Renal cortex interstitium (tissue), 11 donors: ENCODE measurements around the gene SOX10. TPM values are rescaled to one million over a fixed set of nuclear protein-coding genes. Genes with fewer than 3 reads are reported as not detected.

Experiments used
- DNase-seq, 11 donors: peaks; one replicate each; pipeline ENCODE4 v3.0.0-alpha.2; 2013; ENCODE audit warnings: low read depth in 9 of 11, low spot score in 4 of 11; ENCODE audit errors: extremely low read depth in 1 of 11
- polyA plus RNA-seq, 3 donors: library from polyadenylated mRNA; unstranded; fragments of 120-200 nt; gene quantifications; one replicate each; pipeline ENCODE4 v1.2.1, GENCODE V29; 2013; ENCODE audit not compliant: insufficient read length in 3 of 3

SOX10 gene
- polyA plus RNA-seq, 3 donors, result 0.70 to 1.3 (median 0.79) TPM

- DNase-seq, result no peak
Observed at GRCh38 chr22:38017939-38018885, 33.9 kb upstream of the SOX10 start.

DNA sequence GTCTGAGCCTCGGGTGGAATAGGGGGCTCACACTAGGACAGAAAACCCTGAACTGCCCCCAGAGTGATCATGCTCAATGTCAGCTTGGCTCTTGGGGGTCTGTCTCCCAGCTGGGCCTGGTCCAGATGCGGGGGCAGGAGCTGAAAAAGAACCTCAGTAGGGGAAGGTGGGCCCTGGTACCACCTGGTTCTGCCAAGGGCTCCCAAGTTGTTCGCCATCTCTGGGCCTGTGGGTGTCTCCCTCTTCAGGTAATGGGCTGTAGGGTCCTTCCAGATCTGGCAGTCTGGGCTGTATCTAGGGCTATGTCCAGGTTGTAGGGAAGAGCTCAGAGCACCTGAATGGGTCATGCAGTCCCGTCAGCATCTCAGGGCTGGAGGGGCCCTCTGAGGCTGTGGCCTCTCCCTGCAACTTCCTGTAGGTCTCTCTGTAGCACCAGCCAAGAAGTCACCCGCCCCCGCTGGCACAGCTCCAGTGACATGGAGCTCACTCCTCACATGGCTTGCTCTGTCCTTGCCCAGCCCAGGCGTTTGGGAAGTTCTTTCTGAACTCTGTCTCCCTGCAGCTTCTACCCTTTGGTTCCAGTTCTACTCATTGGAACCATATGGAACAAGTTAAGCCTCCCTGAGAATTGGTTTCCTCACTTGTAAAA lies 33.0 kb upstream of the SOX10 start:
- no peak for DNase-seq

GRCh38 chr22:38016182-38017151 lies 32.1 kb upstream of the SOX10 start:
- no peak for DNase-seq

GRCh38 chr22:38014083-38014482 lies 29.7 kb upstream of the SOX10 start:
- no peak for DNase-seq

GRCh38 chr22:38012604-38013072 lies 28.3 kb upstream of the SOX10 start:
- DNase-seq, result no peak

GRCh38 chr22:38009000-38009806 lies 24.8 kb upstream of the SOX10 start:
- no peak for DNase-seq

GRCh38 chr22:38007330-38007902 lies 23.1 kb upstream of the SOX10 start:
- DNase-seq, result no peak

GRCh38 chr22:38006906-38007305 lies 22.6 kb upstream of the SOX10 start:
- DNase-seq, result no peak

GRCh38 chr22:38005943-38006342 lies 21.6 kb upstream of the SOX10 start:
- no peak for DNase-seq

DNA sequence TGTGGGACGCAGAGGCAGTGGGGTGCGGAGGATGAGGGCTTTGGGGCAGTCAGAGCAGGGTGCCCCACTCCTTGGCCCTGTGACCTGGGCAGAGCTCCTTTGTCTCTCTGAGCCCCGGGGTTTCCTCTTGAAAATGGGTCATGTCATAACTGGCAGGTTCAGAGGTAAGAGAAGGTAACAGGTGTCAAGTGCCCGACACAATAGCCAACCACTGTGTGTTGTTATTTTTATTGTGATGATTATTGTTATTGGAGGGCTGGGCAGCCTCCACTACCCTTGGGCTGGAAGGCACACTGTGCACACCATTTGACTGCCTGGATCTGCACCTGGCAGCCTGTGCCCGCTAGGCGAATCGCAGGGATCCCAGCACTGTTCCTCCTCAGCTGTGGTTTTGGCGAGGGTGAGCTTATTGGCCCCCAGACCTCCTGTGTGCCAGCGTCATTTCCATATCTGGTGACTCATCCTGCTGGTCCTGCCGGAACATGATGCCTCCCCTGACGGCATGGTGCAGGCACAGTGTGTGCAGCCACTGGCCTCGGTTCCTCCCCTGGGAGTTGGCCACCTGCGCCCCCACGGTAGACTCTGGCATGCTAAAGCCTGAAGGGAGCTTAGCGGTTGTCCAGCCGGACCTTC lies 15.4 kb upstream of the SOX10 start:
- no peak for DNase-seq

DNA sequence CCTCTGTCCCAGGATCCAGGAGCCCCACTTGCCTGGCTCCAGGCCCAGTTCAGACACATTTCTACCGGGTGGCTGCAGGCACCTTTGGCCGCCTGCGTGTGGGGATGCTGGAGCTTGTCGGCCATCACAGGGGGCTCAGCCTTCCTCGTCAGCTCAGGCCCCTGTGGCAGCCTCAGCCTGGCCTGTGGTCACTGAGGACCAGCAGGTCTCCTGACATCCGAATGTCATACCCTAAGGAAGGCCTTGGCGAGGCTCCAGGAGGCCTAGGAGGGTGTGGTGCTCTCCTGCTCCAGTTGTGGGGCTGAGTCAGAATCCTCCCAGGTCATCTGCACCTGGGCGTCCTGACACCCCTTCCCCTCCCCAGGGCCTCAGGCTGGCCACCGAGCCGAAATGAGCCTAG lies 14.9 kb upstream of the SOX10 start:
- no peak for DNase-seq

DNA sequence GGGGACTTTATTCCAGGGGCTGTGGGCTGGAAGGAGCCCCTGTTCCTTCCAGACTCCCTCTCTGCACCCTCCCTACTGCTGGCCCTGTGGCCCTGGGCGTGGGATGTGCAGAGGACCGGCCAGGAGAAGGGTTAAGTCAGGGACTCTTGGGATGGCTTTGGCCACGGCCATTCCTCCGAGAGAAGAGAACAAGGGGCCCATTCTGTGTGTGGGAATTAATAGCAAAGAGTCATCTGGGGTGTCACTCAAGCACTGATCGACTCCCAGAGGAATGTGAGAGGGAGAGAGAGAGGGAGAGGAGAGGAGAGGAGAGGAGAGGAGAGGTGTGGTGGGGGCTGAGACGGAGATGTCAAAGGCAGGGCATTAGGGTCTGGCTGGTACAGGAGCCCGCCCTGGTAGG lies 14.2 kb upstream of the SOX10 start:
- DNase-seq, result no peak

DNA sequence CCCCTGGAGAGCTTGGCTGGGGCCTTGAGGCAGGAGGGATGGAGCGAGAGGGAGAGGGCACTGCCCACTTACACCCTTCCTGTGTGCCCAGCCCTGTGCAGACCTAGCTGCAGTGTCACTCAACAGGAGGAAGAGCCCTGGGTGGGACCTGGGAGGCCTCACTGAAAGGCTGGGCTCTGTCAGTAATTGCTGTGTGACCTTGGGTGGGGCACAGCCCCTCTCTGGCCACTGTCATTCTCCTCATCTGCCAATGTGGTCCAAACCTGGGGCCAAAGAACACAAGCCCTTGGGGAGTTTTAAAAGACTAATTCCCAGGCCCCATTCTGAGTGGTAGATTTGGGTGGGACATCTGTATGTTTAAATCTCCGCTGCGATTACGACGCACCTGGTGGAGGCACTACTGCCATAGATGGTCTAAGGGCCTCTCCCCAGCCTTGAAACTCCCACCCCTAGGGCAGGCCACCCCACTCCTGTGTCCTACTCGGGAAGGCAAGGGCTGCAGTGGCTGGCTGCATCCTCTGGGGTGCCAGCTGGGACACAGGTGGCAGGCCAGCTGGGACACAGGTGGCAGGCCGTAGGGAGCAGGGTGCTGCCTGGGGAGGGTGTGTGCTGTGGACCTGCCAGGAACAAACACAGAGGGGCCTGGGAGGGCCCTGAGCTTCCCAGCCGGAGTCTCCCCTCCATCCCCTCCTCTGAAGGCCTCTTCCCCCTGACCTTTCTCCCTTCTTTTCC lies 12.3 kb upstream of the SOX10 start:
- DNase-seq, result no peak

DNA sequence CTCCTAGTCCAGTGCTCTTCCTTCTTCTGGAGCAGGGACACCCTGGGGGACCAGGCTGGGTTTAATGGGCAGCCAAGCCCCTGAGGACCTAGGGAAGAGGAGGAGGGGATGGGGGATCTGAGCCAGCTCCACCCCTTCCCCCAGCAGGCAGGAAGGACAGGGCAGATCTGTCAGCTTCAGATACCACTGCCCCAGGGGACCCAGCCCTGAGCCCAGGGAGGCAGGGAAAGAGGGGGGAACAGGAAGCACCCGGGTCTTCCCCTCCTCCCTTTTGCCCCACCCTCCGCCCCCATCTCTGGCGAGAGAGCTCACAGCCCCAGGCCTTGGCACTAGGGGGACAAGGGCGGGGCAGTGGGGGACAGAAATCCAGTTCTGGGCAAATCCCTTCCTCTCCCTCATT lies 11.7 kb upstream of the SOX10 start:
- DNase-seq, result no peak

DNA sequence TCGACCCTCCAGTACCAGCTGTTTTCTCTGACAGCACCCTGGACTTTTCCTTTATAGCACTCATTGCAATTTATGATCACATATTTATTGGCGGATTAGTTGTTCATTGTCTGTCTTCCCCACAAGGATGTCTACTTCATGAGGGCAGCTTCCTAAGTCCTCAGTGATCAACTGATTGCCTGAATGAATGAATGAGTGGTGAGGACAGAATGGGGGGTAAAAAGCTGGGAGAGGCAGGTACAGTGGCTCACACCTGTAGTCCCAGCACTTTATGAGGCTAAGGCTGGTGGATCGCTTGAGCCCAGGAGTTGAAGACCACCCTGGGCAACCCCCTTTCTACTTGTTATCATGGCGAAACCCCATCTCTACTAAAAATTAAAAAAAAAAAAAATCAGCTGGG lies 11.1 kb upstream of the SOX10 start:
- no peak for DNase-seq

- no peak for DNase-seq
Observed at GRCh38 chr22:37994982-37995381, 10.6 kb upstream of the SOX10 start.

DNA sequence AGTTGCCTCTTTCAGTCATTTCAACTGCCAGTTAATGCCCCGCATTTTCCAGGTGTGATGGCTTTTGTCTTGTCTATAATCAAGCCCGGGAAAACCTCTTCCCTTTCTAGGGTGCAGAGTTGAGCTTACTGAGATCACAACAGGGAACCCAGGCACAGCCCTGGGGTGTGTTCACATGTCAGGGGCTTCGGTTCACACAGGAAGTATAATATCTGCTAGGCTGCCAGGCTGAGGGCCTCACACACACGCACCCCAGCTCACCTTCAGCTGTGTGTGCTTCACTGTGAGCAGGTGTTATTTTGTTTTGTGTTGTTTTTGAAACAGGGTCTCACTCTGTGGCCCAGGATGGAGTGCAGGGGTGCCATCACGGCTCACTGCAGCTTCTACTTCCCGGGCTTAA lies 9.7 kb upstream of the SOX10 start:
- no peak for DNase-seq
